CD4-positive, alpha-beta T cell treated with Interferon gamma for 1 hour (primary cell): Measurements from ENCODE around the gene ZBTB25.

Experiments used
- DNase-seq: peaks from one replicate; pipeline ENCODE4 v3.0.0-alpha.2; 2020

ZBTB25 gene

GRCh38 chr14:64434528-64434927 lies 69.1 kb downstream of the ZBTB25 start:
- no peak for DNase-seq

- no peak for DNase-seq
These were observed 79.7 kb downstream of the ZBTB25 start for GRCh38 chr14:64423987-64424386.

GRCh38 chr14:64422756-64423155 lies 80.9 kb downstream of the ZBTB25 start:
- DNase-seq, result no peak

DNA sequence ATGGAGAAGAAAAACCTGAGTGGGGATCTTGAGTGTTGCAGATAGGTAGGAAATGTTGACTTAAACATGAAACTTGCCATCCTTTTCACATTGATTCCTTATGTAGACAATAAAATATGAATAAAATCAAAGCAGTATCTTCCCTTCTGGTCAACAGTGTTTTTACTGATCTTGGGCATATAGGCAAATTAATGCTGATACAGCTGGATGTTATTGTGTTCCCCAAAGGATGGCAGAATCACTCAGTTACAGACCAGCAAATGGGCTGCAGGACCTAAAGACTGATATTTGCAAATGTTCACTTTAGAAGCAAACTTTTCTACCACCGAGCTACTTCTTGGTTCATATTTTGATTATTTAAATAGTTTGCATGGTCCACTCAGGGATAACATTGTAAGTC lies 81.6 kb downstream of the ZBTB25 start:
- no peak for DNase-seq

DNA sequence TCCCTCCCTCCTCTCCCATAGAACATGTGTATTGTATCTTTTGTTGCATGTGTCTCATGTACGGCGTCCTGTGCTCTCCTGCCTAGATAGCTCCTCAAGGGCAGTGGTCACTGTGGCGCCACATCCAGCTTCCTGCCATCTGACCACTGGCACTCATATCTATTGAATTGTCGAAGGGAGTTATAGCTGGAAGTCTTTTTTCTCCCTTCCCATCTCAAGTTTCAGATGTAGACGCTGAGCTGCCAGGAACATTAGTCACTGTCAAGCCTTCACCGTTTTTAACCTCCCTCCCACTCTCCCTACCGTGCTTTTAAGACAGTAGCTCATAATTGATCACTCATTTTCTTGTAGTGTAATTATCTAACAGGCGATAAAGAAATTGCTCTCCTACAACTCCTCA lies 82.5 kb downstream of the ZBTB25 start:
- no peak for DNase-seq

DNA sequence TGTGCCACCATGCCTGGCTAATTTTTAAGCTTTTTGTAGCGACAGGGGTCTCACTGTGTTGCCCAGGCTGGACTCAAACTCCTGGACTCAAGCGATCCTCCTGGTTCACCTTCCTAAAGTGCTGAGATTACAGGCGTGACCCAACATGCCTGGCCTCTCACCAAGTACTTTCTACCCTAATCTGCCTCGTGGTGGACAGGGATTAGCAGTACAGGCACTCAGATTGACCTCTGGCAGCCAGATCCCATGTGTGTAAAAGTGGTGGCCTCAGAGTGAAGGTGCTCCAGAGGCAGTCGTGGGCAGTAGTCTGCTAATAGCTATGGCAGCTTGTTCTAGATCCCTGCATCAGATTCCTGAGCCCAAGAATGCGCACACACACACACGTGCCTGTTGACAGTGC lies 84.6 kb downstream of the ZBTB25 start:
- no peak for DNase-seq

DNA sequence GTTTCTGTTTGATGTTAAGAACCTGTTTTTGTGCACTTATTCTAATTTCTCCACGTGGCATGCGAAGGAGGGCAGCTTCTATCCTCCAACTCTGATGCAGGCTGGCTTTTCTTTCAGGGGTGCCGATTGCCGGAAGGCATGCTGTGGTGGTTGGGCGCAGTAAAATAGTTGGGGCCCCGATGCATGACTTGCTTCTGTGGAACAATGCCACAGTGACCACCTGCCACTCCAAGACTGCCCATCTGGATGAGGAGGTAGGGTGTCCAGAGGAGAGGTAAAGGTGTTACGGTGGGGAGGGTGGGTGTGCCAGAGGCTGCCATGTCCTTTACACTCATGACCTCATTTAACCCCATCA lies 85.9 kb downstream of the ZBTB25 start:
- DNase-seq, result no peak

GRCh38 chr14:64417055-64417770 lies 86.4 kb downstream of the ZBTB25 start:
- DNase-seq, result no peak

- no peak for DNase-seq
These were observed 87.2 kb downstream of the ZBTB25 start for GRCh38 chr14:64416348-64416932.

GRCh38 chr14:64412237-64412636 lies 91.4 kb downstream of the ZBTB25 start:
- DNase-seq, result no peak

DNA sequence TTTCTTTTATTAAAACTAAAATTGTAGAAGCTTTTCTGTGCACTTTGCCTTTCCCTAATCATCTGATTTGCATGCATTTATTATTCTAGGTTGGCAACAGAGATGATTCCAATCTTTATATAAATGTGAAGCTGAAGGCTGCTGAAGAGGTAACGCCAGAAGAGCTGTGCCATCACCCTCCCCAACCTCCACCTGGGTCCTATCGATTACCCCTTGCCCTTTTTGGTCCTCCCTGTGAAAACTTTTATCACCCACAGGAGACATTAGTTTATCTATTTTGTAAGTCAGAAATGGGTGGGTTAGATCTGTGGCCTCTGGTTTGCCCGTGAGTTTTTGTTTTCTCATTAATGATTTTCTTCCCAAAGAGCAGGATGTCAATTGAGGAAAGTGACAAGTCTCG lies 92.6 kb downstream of the ZBTB25 start:
- no peak for DNase-seq

DNA sequence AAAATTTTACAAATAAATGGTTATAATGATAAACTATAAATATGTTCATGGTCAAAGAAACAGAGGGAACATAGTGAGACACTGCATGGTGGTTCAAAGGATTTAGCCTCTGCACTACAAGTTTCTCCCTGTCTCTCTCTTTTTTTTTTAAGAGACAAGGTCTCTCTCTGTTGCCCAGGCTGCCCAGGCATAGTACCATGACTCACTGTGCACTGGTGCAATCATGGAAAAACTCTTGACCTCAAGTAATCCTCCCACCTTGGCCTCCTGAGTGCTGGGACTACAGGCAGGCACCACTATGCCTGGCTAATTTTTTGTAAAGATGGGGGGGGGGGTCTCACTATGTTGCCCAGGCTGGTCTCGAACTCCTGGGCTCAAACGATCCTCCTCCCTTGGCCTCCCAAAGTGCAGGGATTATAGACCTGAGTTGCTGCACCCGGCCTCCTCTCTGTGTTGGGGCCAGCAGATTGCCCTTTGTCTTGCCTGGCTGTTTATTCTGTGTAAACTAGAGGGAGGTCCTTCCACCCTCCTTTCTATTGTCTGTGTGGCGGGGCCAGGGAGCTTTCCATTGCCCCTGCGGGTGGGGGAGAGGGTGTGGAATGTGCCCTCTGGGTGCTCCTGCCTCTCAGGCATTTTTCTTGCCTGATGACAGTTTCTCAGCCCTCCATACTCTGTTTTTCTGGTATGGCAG lies 93.4 kb downstream of the ZBTB25 start:
- DNase-seq, result no peak

DNA sequence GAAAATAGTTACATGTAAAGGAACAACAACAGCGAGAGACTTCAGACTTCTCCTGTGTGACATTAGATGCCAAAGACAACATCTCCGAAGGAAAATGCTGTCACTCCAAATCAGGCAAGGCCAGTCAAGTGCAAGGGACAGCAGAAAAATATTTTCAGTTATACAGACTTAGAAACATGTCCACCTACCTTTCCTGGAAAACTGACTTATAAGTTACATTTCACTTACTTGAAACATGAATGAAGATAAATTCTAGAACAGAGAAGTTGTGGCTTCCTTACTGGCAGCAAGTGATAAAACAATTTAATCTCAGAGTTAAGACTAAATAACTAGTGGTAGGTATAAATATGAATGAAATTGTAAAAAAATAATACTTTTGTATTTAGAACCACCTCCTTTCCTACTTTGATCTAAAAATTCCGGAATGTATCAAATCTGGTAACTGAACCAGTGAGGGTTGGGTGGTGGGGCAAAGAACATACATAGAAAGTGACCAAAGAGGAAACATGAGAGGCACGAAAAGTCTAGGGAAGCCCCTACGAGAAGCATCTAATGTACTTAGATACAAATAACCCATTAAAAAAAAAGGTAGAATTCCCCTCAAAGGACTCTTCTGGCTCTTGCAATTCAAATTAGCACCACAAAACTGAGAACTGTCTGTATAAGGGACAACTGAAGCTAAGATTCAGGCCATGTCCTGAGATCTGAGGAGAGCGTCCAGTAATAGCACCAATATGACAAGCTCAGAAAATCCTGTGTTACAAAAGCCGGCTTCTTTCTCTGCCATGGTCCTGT lies 94.3 kb downstream of the ZBTB25 start:
- DNase-seq, result no peak

GRCh38 chr14:64407329-64407728 lies 96.3 kb downstream of the ZBTB25 start:
- no peak for DNase-seq

DNA sequence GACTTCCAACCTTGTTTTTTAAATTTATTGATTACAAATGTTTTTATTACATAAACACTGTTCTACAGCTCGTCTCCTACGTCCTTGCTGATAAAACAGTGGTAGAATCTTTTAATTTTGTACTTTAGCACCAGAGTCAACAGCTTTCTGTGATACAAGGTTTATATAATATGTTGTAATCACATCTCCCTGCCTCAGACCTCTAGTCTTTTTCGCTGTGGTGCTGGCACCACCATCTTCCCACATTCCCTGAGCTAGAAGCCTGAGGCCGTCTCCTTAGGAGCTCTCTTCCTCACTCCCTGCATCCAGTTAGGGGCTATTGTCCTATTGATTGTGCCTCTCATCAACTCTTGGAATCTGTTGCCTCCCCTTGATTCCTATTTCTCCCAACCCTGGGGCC lies 98.3 kb downstream of the ZBTB25 start:
- no peak for DNase-seq

GRCh38 chr14:64401949-64402348 lies 101.7 kb downstream of the ZBTB25 start:
- DNase-seq, result no peak

- DNase-seq, result no peak
These were observed 102.7 kb downstream of the ZBTB25 start for GRCh38 chr14:64400829-64401459.
